ENCODE results near the gene GNPTG. TPM values are rescaled to one million over a fixed set of nuclear protein-coding genes. Genes with fewer than 3 reads are reported as not detected.

Gene GNPTG
- total and polyA plus RNA-seq, 2 donors (not counting 1 experiment from before 2014, with no cell fraction given): 76.0 to 109 TPM

DNA sequence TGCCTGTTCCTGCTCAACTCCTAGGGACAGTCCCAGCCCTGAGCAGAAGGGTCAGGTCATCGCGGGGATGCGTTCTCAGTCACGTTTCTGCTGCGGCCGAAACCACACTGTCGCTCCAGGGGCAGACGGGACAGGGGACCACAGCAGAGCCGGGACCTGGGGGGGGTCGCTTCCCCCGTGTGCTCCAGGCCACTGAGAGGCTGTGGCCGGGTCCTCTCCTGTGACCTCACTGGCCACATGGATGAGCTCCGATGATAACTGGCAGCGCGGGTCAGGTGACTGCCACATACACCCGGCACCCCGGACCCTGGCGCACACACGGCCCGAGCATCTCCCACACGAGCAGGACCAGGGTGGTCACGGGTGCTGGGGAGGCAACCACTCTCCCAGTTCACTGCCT, 12.8 kb downstream of the GNPTG start:
- 91% methylated on average over 22 of the region's 22 CpGs for WGBS (ENCODE audit: insufficient coverage)
- ATAC-seq (ENCODE audit: low read depth) (no peak), DNase-seq (no peak)
- Histone ChIP-seq H2AFZ (ENCODE audit: insufficient read depth, low read depth, low read length, poor library complexity, severe bottlenecking) (no peak overlapping the region), H4K20me1 (ENCODE audit: control insufficient read depth, insufficient read depth, low read length, poor library complexity, severe bottlenecking) (peaks cover 52% of the 10 kb centered on the region), H3K9ac (ENCODE audit: low read length) (no peak overlapping the region), H3K4me1 (ENCODE audit: control insufficient read depth in 2 of 2, insufficient read depth in 2 of 2, low read length in 2 of 2) (no peaks in the 10 kb centered on the region), H3K9me3 (ENCODE audit: control extremely low read depth in 1 of 3, control insufficient read depth in 2 of 3, insufficient read depth in 1 of 3, low read length in 2 of 3) (peaks cover 0 to 2% (median 0%) of the 10 kb centered on the region in 3 donors), H3K27me3 (replicated peaks in 1 of 4; ENCODE audit: control extremely low read depth in 1 of 4, control insufficient read depth in 3 of 4, insufficient read depth in 4 of 4, low read length in 3 of 4) (no peaks in the 10 kb centered on the region), H3K4me3 (ENCODE audit: control extremely low read depth in 1 of 5, extremely low read depth in 1 of 5, insufficient read depth in 1 of 5, low read depth in 2 of 5, low read length in 4 of 5) (no peak overlapping the region), H3K36me3 (replicated peaks in 1 of 2; ENCODE audit: control extremely low read depth in 1 of 2, control insufficient read depth in 1 of 2, extremely low read depth in 1 of 2, insufficient read depth in 2 of 2, low read length in 1 of 2) (peaks cover 0 to 61% of the 10 kb centered on the region in 2 experiments), H3K79me2 (ENCODE audit: control insufficient read depth, insufficient read depth, low read length) (peaks cover 24% of the 10 kb centered on the region), H3K4me2 (replicated peaks; ENCODE audit: low read depth, low read length, poor library complexity, severe bottlenecking) (no peak overlapping the region), H3K27ac (ENCODE audit: low read length in 2 of 2) (no peak overlapping the region)
- Mint-ChIP-seq H3K4me3 (no peak overlapping the region), H3K27me3 (no peaks in the 10 kb centered on the region), H3K9me3 (ENCODE audit: insufficient read depth) (no peaks in the 10 kb centered on the region), H3K4me1 (peaks cover 2% of the 10 kb centered on the region), H3K27ac (no peak overlapping the region)
- TF ChIP-seq, protein P1, sequence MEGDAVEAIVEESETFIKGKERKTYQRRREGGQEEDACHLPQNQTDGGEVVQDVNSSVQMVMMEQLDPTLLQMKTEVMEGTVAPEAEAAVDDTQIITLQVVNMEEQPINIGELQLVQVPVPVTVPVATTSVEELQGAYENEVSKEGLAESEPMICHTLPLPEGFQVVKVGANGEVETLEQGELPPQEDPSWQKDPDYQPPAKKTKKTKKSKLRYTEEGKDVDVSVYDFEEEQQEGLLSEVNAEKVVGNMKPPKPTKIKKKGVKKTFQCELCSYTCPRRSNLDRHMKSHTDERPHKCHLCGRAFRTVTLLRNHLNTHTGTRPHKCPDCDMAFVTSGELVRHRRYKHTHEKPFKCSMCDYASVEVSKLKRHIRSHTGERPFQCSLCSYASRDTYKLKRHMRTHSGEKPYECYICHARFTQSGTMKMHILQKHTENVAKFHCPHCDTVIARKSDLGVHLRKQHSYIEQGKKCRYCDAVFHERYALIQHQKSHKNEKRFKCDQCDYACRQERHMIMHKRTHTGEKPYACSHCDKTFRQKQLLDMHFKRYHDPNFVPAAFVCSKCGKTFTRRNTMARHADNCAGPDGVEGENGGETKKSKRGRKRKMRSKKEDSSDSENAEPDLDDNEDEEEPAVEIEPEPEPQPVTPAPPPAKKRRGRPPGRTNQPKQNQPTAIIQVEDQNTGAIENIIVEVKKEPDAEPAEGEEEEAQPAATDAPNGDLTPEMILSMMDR (IDR thresholded peaks at IDR 0.05): no peak
- TF ChIP-seq EZH2 (IDR thresholded peaks at IDR 0.05; ENCODE audit: borderline replicate concordance, insufficient read depth, low read depth, low read length, poor library complexity, severe bottlenecking): no peak
- CTCF ChIA-PET: interaction anchor here (0.7 to 4.0 kb wide), 16 partner anchors 9 to 313 kb away, joined by 3 to 20 read pairs (median 4); partner anchors contain the start of genes JPT2 and UQCC4
- POLR2A ChIA-PET: no interaction called here
- intact Hi-C loops (cut with micrococcal nuclease): no loop called here

DNA sequence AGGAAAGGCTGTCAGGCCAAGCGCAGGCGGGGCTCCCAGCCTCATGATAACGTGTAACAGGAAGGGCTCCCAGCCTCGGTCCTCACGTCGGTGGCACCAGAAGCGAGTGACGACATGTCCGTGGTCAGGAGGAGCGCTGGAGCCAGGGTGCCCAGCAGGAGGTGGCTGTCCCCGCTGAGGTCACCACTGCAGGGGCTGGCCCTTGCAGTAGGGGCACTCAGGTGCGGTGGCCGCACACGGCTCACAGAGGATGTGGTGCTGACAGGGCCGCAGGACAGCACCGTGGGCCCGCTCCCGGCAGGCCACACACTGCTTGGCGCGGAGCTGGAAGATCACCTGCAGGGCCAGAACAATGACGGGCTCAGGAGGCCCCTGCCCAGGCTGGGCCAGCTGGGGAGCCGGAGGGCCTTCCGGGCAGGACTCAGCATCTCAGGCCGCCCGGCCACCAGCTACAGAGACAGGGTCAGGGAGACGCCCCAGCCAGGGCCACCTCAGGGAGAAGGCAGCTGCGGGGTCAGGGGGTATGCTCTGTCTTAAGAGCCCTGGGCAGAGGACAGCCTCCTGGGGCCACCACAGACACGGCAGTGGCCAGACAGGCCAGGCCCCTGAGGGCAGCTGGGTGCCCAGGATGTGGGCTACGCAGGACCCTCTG, 14.5 kb downstream of the GNPTG start:
- Histone ChIP-seq H3K79me2 (ENCODE audit: control insufficient read depth, insufficient read depth, low read length) (peaks cover 13% of the 10 kb centered on the region), H3K4me1 (ENCODE audit: control insufficient read depth in 2 of 2, insufficient read depth in 2 of 2, low read length in 2 of 2) (no peaks in the 10 kb centered on the region), H3K36me3 (replicated peaks in 1 of 2; ENCODE audit: control extremely low read depth in 1 of 2, control insufficient read depth in 1 of 2, extremely low read depth in 1 of 2, insufficient read depth in 2 of 2, low read length in 1 of 2) (peaks cover 0 to 57% of the 10 kb centered on the region in 2 experiments), H4K20me1 (ENCODE audit: control insufficient read depth, insufficient read depth, low read length, poor library complexity, severe bottlenecking) (peaks cover 44% of the 10 kb centered on the region), H3K4me3 (ENCODE audit: control extremely low read depth in 1 of 5, extremely low read depth in 1 of 5, insufficient read depth in 1 of 5, low read depth in 2 of 5, low read length in 4 of 5) (no peak overlapping the region), H3K4me2 (replicated peaks; ENCODE audit: low read depth, low read length, poor library complexity, severe bottlenecking) (no peak overlapping the region), H2AFZ (ENCODE audit: insufficient read depth, low read depth, low read length, poor library complexity, severe bottlenecking) (no peak overlapping the region), H3K27ac (ENCODE audit: low read length in 2 of 2) (no peak overlapping the region), H3K9ac (ENCODE audit: low read length) (no peak overlapping the region), H3K9me3 (ENCODE audit: control extremely low read depth in 1 of 3, control insufficient read depth in 2 of 3, insufficient read depth in 1 of 3, low read length in 2 of 3) (peaks cover 0 to 2% (median 0%) of the 10 kb centered on the region in 3 donors), H3K27me3 (replicated peaks in 1 of 4; ENCODE audit: control extremely low read depth in 1 of 4, control insufficient read depth in 3 of 4, insufficient read depth in 4 of 4, low read length in 3 of 4) (no peaks in the 10 kb centered on the region)
- Mint-ChIP-seq H3K27ac (no peak overlapping the region), H3K9me3 (ENCODE audit: insufficient read depth) (no peaks in the 10 kb centered on the region), H3K4me1 (peaks cover 2% of the 10 kb centered on the region), H3K27me3 (no peaks in the 10 kb centered on the region), H3K4me3 (no peak overlapping the region)
- ChIA-PET POLR2A (no interaction called here), CTCF (interaction anchor here (0.9 kb wide), 1 partner anchor 19 kb away, joined by 3 read pairs; no protein-coding TSS in a partner anchor)
- ATAC-seq (ENCODE audit: low read depth): no peak
- 96% methylated on average over 29 of the region's 29 CpGs for whole genome bisulfite sequencing (ENCODE audit: insufficient coverage)
- no peak for DNase-seq
- TF ChIP-seq, protein P1 (IDR thresholded peaks at IDR 0.05): no peak
- no peak for TF ChIP-seq EZH2 (IDR thresholded peaks at IDR 0.05; ENCODE audit: borderline replicate concordance, insufficient read depth, low read depth, low read length, poor library complexity, severe bottlenecking)
- intact Hi-C loops (cut with micrococcal nuclease): no loop called here
